ENCODE data around the gene CPSF4L.

The CPSF4L gene

GRCh38 chr17:73231395-73231794, 30.3 kb downstream of the CPSF4L start:
- DNase-seq: peak; percentile 18 to 34

GRCh38 chr17:73230088-73230487, 31.6 kb downstream of the CPSF4L start:
- no peak for DNase-seq

DNA sequence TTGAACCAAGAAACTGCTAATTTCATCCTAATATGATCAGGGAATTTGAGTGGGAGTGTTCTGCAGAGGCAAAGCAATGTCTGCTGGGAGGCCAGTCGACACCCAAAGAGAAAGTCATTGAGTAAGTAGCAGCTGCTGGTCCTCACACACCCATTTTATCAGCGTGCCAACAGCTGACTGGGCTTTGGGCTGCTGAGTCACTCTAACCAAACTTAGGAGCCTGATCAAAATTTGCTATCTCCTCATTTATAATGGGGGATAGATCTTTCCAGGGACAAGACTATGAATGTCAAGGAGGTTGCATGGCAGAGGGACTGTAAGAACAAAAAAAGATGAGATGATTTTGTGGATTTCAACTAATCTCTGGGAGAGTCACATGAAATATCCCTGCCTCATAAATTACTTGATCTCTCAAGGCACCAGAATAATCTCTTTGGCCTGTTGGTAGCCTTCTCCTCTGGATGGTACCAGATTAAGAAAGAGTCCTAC, 32.9 kb downstream of the CPSF4L start:
- DNase-seq: peak; percentile 82 to 88

- DNase-seq: no peak
Measured at GRCh38 chr17:73227944-73228343, 33.7 kb downstream of the CPSF4L start.

- DNase-seq: no peak
Measured at GRCh38 chr17:73227379-73227778, 34.3 kb downstream of the CPSF4L start.

DNA sequence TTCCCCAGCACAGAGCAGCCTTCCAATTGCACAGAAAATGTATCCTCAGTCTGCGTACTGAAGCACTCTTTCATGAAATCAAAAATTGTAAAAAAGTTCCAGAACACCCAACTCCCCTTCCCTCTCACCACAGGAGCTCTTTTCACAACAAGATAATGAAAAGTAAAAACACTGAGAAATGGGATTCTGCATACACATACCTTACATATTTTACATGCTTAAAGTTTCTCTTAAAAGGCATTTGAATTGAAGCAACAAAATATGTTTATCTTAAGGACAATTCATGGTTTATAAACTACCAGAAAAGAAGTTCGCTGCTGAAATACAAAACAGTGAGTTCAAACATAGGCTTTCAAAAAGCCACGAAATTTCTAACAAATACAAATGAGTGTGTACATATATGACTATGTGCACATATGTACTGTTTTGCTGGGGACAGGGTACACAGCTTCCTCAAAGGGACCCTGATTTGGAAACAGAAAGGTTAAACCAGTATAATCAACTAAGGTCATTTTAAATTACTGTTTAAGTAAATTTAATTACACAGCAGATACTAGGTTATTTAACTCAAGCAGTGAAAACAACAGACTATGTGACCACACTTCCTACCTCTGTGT, 35.0 kb downstream of the CPSF4L start:
- no peak for DNase-seq

- no peak for DNase-seq
Measured at GRCh38 chr17:73224663-73225305, 36.9 kb downstream of the CPSF4L start.

- DNase-seq: no peak
Measured at GRCh38 chr17:73224237-73224636, 37.4 kb downstream of the CPSF4L start.

DNA sequence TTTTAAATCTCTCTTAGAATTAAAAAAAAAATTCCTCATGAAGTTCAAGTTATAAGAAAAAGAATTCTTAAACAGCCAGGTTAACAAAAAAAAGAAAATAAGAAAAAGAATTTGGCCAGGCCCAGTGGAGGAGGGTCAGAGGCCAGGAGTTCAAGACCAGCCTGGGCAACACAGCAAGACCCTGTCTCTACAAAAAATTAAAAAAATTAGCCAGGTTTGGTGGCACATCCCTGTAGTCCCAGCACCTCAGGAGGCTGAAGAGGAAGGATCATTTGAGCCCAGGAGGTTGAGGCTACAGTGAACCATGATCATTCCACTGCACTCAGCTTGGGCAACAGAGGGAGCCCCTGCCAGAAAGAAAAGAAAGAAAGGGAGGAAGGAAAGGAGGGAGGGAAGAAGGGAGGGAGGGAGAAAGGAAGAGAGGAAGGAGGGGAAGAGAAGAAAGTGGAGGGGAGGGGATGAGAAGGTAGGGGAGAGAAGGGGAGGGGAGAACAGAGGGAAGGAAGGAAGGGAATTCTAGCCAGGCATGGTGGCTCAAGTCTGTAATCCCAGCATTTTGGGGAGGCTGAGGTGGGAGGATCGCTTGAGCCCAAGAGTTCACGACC, 38.0 kb downstream of the CPSF4L start:
- no peak for DNase-seq

DNA sequence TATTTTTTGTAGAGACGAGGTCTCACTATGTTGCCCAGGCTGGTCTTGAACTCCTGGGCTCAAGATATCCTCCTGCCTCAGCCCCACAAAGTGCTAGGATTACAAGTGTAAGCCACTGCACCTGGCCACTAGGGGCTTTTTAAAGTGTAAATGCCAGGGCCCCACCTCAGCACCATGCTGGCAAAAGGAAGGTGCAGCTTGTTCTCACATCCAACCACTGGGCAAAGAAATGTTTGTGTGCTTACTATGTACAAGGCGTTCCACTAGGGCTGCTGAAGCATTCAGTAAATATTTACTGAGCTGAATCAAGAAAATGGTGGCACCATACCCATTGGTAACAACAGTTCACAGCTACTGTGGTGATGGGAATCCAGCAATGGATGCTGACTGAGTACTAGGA, 46.2 kb downstream of the CPSF4L start:
- DNase-seq: no peak

- no peak for DNase-seq
Measured at GRCh38 chr17:73214851-73215250, 46.8 kb downstream of the CPSF4L start.

DNA sequence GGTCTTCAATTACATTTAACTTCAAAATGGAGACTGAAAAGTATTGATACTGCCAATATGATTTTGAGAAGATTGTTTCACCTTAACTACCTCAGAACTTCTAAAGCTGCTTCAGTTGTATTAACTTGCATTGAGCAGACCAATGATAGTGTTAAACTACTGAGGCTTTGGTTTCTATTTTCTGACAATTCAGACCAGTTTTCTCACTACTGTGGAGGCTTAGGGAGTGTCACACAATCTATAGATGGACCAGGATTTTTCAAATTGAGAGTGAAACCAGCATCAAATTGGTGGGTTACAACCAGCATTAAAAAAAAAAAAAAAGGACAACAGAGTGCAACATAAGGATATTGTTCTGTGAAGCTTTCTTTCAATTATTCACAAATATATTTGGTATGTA, 47.7 kb downstream of the CPSF4L start:
- DNase-seq: no peak

DNA sequence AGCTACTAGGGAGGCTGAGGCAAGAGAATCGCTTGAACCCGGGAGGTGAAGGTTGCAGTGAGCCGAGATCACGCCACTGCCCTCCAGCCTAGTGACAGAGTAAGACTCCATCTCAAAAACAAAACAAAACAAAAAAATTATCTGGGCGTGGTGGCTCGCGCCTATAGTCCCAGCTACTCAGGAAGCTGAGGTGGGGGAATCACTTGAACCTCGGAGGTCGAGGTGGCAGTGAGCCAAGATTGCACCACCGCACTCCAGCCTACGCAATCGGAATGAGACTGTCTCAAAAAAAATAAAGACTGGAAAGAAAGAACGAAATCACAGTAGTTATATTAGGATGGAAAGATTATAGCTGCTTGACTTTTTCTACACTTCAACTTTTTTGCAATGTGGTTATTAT, 49.9 kb downstream of the CPSF4L start:
- no peak for DNase-seq

DNA sequence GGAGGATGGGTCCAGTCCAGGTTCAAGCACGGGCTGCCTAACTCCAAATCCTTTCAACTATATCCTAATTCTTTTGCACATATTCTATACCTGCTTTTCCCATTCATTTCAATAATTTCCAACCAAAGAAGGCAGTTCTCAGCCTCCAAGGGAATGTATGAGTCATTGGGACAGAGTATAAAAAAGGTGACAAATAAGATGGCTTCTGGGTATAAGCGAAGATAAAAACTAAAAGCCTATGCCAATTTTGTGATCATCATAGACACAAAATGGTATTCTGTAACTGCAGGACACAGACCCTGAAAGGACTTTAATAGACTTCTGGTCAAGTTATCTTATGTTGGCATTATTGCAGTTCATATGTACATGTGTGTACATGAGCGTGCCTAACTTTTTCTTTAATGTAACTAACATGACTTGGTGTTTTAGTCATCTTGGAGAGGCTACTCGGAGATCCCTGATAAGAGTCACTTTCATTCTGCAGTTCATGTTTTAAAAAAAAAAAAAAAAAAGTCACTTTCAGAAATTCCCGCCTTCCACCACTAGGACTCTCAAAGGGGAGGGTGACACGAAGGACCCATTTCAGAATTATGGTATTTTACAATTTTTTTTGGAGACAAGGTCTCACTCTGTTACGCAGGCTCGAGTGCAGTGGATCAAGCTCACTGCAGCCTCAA, 51.5 kb downstream of the CPSF4L start:
- DNase-seq: no peak

- no peak for DNase-seq
Measured at GRCh38 chr17:73209436-73209835, 52.2 kb downstream of the CPSF4L start.

DNA sequence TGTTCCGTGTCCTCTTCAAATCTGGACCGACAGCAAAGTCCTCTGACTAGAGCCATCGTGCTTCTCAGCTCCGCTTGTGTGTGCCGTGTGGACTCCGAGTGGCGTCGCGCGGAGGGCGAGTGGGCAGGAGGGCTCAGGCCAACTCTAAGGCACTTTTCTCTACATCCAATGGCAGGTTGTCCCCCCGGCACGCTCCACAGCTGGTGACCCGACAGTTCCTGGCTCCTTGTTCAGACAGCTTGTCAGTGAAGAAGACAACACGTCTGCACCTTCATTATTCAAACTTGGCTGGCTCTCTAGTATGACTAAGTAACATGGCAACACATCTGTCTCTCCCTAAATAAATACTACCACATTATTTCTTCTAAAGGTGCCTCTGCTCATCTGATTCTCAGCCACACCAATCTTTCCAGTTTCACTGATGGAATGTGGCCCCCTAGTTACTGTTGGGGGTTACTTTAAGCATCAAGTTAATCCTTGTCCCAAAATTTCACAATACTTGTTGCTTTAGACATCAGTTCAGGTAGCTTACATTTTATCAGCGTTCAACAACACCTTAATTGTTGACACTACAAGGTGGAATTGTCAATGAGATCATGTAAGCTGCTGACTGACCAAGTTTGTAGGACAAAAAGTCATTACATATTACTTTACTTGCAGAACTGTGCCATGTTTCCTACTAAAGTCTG, 53.4 kb downstream of the CPSF4L start:
- DNase-seq: no peak

DNA sequence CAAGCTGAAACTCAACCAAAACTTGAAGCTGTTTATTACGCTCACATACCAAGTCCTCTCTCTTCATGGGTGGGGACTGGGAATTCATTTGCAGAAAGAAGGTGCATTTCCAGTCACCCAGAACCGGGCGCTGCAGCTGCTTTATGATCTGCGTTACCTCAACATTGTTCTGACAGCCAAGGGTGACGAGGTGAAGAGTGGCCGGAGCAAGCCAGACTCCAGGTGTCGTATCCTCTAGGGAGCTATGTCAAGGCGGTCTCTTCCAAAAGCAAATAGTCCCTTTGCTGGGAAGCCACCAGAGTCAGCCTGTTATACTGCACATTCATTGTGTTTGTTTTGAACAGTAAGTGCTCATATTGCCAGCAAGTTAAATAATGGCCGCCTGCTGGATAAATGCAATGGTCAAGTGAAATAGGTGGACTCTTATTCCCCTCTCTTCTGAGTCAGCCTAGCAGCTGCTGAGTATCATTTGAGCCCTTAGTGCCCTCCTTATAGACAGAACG, 56.2 kb downstream of the CPSF4L start:
- DNase-seq: peak; percentile 95

GRCh38 chr17:73203788-73204479, 57.7 kb downstream of the CPSF4L start:
- DNase-seq: no peak

DNA sequence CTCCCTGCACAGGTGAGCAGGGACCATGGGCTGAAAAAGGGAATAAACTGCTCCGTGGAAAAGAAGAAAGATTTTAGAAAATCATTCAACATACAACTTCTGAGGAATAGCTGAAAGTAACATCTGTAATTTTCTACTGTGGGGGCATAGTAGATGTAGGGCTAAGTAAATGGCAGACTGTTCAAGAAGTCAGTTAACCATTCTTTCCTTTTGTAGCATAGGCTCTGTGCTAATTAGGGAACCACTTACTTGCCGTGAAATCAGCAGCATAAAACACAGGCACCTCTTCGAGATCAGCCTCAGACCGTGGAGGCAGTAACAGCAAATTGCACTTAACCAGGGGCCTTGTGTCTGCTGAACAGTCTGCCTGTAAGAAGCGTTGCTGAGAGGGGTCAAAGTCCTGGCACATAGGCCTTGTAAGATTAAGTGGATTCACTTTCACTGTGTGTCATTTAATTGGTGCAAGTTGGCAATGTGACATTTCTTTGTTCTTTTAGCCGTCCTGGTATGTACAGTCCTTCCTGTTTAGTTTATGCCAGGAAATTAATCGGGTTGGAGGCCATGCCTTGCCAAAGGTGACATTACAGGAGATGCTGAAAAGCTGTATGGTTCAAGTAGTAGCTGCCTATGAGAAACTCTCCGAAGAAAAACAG, 58.4 kb downstream of the CPSF4L start:
- no peak for DNase-seq

GRCh38 chr17:73201215-73202069, 60.2 kb downstream of the CPSF4L start:
- no peak for DNase-seq

- no peak for DNase-seq
Measured at GRCh38 chr17:73200476-73200875, 61.2 kb downstream of the CPSF4L start.

Measured in SHP77 (cell line).